ENCODE data around the gene EPOP. TPM values are rescaled to one million over a fixed set of nuclear protein-coding genes. Genes with fewer than 3 reads are reported as not detected.

Gene EPOP
- total and polyA plus RNA-seq, 2 of the 13 experiments (the other 11 are each of a cell fraction or from before 2014, with no cell fraction given), result 14.7 to 37.8 TPM

DNA sequence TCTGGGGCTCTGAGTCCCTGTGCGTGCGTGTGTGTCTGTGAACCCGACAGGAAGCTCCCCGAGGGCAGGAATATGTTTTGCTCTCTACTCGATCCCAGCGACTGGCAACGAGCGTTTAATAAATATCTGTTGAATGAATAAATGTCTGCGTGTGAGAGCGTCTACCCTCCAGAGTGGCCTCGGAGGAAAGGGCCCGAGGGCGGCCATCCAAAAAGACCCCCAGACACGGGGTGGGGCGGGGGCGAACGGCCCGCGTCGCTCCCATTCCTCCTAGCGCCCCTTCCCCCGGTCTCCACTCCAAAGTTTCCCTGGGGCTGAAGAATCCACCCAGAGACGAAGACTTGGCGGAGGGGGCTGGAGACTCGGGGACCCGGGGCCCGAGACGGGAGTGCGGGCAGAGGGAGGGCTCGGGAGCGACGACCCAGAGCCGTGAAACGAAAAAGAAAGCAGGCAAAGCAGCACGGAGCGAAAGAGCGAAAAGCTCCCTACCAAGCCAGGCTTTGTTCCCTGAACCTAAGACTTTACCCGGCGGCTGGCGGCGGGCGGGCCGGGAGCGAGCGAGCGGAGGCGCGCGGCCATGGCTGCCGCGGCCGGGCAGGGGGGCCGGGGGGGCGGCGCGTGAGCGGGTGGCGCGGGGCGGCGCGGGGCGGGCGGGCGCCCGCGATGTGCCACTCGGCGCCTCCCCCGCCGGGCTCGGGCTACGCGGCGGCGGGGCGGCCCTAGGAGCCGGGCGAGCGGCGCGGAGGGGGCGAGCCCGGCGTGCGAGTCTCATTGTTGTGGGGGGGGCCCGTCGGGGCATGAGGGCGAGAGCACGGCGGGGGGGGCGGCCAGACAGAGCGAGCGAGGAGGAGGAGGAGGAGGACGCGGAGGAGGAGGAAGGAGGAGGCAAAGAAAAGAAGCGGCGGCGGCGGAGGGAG is 30.1 kb upstream of the EPOP start, which contains the start of gene MLLT6 (continued):
- TF ChIP-seq, protein P1, sequence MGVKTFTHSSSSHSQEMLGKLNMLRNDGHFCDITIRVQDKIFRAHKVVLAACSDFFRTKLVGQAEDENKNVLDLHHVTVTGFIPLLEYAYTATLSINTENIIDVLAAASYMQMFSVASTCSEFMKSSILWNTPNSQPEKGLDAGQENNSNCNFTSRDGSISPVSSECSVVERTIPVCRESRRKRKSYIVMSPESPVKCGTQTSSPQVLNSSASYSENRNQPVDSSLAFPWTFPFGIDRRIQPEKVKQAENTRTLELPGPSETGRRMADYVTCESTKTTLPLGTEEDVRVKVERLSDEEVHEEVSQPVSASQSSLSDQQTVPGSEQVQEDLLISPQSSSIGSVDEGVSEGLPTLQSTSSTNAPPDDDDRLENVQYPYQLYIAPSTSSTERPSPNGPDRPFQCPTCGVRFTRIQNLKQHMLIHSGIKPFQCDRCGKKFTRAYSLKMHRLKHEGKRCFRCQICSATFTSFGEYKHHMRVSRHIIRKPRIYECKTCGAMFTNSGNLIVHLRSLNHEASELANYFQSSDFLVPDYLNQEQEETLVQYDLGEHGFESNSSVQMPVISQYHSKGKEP (CRISPR knock-in tag; IDR thresholded peaks at IDR 0.05), result peak; percentile 34; the same call in 1 of the 2 replicates
- TF ChIP-seq, protein P2, sequence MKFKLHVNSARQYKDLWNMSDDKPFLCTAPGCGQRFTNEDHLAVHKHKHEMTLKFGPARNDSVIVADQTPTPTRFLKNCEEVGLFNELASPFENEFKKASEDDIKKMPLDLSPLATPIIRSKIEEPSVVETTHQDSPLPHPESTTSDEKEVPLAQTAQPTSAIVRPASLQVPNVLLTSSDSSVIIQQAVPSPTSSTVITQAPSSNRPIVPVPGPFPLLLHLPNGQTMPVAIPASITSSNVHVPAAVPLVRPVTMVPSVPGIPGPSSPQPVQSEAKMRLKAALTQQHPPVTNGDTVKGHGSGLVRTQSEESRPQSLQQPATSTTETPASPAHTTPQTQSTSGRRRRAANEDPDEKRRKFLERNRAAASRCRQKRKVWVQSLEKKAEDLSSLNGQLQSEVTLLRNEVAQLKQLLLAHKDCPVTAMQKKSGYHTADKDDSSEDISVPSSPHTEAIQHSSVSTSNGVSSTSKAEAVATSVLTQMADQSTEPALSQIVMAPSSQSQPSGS (CRISPR knock-in tag; IDR thresholded peaks at IDR 0.05), result peak; percentile 60
- TF ChIP-seq NFE2L2 (IDR thresholded peaks at IDR 0.05; ENCODE audit: low read length), result no peak
- TF ChIP-seq EED (CRISPR knock-in tag; IDR thresholded peaks at IDR 0.05), result no peak
- no peak for TF ChIP-seq ZNF563 (CRISPR knock-in tag; IDR thresholded peaks at IDR 0.05)
- no peak for TF ChIP-seq ZNF34 (CRISPR knock-in tag; IDR thresholded peaks at IDR 0.05; ENCODE audit: borderline replicate concordance)
- no peak for TF ChIP-seq ATM (IDR thresholded peaks at IDR 0.05; ENCODE audit: borderline replicate concordance)
- TF ChIP-seq, protein P3, sequence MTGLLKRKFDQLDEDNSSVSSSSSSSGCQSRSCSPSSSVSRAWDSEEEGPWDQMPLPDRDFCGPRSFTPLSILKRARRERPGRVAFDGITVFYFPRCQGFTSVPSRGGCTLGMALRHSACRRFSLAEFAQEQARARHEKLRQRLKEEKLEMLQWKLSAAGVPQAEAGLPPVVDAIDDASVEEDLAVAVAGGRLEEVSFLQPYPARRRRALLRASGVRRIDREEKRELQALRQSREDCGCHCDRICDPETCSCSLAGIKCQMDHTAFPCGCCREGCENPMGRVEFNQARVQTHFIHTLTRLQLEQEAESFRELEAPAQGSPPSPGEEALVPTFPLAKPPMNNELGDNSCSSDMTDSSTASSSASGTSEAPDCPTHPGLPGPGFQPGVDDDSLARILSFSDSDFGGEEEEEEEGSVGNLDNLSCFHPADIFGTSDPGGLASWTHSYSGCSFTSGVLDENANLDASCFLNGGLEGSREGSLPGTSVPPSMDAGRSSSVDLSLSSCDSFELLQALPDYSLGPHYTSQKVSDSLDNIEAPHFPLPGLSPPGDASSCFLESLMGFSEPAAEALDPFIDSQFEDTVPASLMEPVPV (CRISPR knock-in tag; IDR thresholded peaks at IDR 0.05), result no peak; the same call in 1 of the 2 replicates
- no peak for TF ChIP-seq ZKSCAN5 (CRISPR knock-in tag; IDR thresholded peaks at IDR 0.05)
- TF ChIP-seq, protein P4, sequence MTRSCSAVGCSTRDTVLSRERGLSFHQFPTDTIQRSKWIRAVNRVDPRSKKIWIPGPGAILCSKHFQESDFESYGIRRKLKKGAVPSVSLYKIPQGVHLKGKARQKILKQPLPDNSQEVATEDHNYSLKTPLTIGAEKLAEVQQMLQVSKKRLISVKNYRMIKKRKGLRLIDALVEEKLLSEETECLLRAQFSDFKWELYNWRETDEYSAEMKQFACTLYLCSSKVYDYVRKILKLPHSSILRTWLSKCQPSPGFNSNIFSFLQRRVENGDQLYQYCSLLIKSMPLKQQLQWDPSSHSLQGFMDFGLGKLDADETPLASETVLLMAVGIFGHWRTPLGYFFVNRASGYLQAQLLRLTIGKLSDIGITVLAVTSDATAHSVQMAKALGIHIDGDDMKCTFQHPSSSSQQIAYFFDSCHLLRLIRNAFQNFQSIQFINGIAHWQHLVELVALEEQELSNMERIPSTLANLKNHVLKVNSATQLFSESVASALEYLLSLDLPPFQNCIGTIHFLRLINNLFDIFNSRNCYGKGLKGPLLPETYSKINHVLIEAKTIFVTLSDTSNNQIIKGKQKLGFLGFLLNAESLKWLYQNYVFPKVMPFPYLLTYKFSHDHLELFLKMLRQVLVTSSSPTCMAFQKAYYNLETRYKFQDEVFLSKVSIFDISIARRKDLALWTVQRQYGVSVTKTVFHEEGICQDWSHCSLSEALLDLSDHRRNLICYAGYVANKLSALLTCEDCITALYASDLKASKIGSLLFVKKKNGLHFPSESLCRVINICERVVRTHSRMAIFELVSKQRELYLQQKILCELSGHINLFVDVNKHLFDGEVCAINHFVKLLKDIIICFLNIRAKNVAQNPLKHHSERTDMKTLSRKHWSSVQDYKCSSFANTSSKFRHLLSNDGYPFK (CRISPR knock-in tag; IDR thresholded peaks at IDR 0.05; ENCODE audit: borderline replicate concordance), result no peak; the same call in 1 of the 2 replicates
- no peak; the same call in 1 of the 2 replicates for TF ChIP-seq FOXA3 (CRISPR knock-in tag; IDR thresholded peaks at IDR 0.05)
- 0 out of 2 replicates have a peak, but pooled peaks have one; percentile 3 for TF ChIP-seq XBP1 (CRISPR knock-in tag; IDR thresholded peaks at IDR 0.05)
- no peak; the same call in 1 of the 2 replicates for TF ChIP-seq ZNF589 (CRISPR knock-in tag; conservative IDR thresholded peaks at IDR 0.05)
- TF ChIP-seq, protein P5, sequence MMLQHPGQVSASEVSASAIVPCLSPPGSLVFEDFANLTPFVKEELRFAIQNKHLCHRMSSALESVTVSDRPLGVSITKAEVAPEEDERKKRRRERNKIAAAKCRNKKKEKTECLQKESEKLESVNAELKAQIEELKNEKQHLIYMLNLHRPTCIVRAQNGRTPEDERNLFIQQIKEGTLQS (CRISPR knock-in tag; IDR thresholded peaks at IDR 0.05), result no peak; the same call in none of the 2 replicates
- TF ChIP-seq, protein P6, sequence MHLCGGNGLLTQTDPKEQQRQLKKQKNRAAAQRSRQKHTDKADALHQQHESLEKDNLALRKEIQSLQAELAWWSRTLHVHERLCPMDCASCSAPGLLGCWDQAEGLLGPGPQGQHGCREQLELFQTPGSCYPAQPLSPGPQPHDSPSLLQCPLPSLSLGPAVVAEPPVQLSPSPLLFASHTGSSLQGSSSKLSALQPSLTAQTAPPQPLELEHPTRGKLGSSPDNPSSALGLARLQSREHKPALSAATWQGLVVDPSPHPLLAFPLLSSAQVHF (CRISPR knock-in tag; IDR thresholded peaks at IDR 0.05), result no peak
- TF ChIP-seq EEA1 (CRISPR knock-in tag; IDR thresholded peaks at IDR 0.05; ENCODE audit: borderline replicate concordance), result no peak
- TF ChIP-seq ATF1 (CRISPR knock-in tag; IDR thresholded peaks at IDR 0.05), result no peak
- TF ChIP-seq MXI1 (IDR thresholded peaks at IDR 0.05; ENCODE audit: borderline replicate concordance, low read depth, low read length), result no peak; the same call in 2 of the 3 replicates
- peak; percentile 57; the same call in 1 of the 2 replicates for TF ChIP-seq ZNF878 (CRISPR knock-in tag; IDR thresholded peaks at IDR 0.05)
- no peak for TF ChIP-seq ZFP41 (CRISPR knock-in tag; IDR thresholded peaks at IDR 0.05; ENCODE audit: borderline replicate concordance)
